CD14-positive monocyte (primary cell): ENCODE measurements around the gene ZNF407. TPM values are rescaled to one million over a fixed set of nuclear protein-coding genes. Genes with fewer than 3 reads are reported as not detected.
"Not testable (repeated sequence)": the region's sequence is repeated elsewhere in the genome, so short reads cannot be mapped to it uniquely, and the experiment has no call there.

Experiments used
- DNase-seq, 3 donors: peaks; one replicate each; pipeline ENCODE4 v3.0.0-alpha.2; 2011 to 2022
- H2AFZ ChIP-seq: 2 replicates; pipeline ENCODE4 v1.6.0; 2012; ENCODE audit warnings: mild to moderate bottlenecking, low read depth, low read length, inconsistent platforms; ENCODE audit not compliant: insufficient read depth, poor library complexity, severe bottlenecking
- H3K27ac ChIP-seq, 2 donors: 1 replicate in 1 of 2; 2 replicates in 1 of 2; pipeline ENCODE4 v1.5.1; 2012 to 2013; ENCODE audit warnings: low read length in 2 of 2, control low read depth in 1 of 2, inconsistent platforms in 1 of 2, low read depth in 1 of 2, mild to moderate bottlenecking in 1 of 2
- H3K27me3 ChIP-seq, 2 donors: one replicate each; pipeline versions ENCODE4 v1.6.0 to v1.6.1; 2011 to 2013; ENCODE audit warnings: low read length in 2 of 2; ENCODE audit not compliant: control insufficient read depth in 2 of 2, insufficient read depth in 2 of 2
- H3K36me3 ChIP-seq, 2 donors: replicated peaks in 1 of 2; 1 replicate in 1 of 2; 2 replicates in 1 of 2; pipeline versions ENCODE4 v1.5.1 to v1.6.1; 2012 to 2013; ENCODE audit warnings: low read length in 2 of 2, control low read depth in 1 of 2, inconsistent platforms in 1 of 2, mild to moderate bottlenecking in 1 of 2; ENCODE audit not compliant: insufficient read depth in 2 of 2, control insufficient read depth in 1 of 2
- H3K4me1 ChIP-seq, 2 donors: 1 replicate in 1 of 2; 2 replicates in 1 of 2; pipeline versions ENCODE4 v1.5.1 to v1.6.1; 2012 to 2013; ENCODE audit warnings: low read length in 2 of 2, control low read depth in 1 of 2, inconsistent platforms in 1 of 2, mild to moderate bottlenecking in 1 of 2, moderate library complexity in 1 of 2; ENCODE audit not compliant: insufficient read depth in 2 of 2, control insufficient read depth in 1 of 2
- H3K4me2 ChIP-seq: replicated peaks from 2 replicates; pipeline ENCODE3; 2012; ENCODE audit warnings: low read length, moderate library complexity, mild to moderate bottlenecking; ENCODE audit not compliant: poor library complexity, severe bottlenecking; ENCODE audit errors: extremely low read depth
- H3K4me3 ChIP-seq, 3 experiments: fragments of 200-600 bp in 1 of 3; sonication (generic) in 1 of 3; replicated peaks in 1 of 3; 1 replicate in 2 of 3; 2 replicates in 1 of 3; pipeline ENCODE4 v1.5.1; 2011 to 2013; ENCODE audit warnings: low read length in 3 of 3, mild to moderate bottlenecking in 3 of 3, control low read depth in 2 of 3, low read depth in 2 of 3, inconsistent platforms in 1 of 3, moderate library complexity in 1 of 3
- H3K79me2 ChIP-seq: 2 replicates; pipeline ENCODE4 v1.6.0; 2012; ENCODE audit warnings: mild to moderate bottlenecking, control low read depth, inconsistent platforms, low read length, moderate library complexity; ENCODE audit not compliant: insufficient read depth
- H3K9ac ChIP-seq: 2 replicates; pipeline ENCODE4 v1.6.0; 2017; ENCODE audit warnings: low read length, mild to moderate bottlenecking; ENCODE audit not compliant: insufficient read depth, poor library complexity, severe bottlenecking
- H3K9me3 ChIP-seq, 2 donors: replicated peaks in 1 of 2; 1 replicate in 1 of 2; 2 replicates in 1 of 2; pipeline versions ENCODE4 v1.5.1 to v1.6.1; 2012 to 2013; ENCODE audit warnings: low read length in 2 of 2, control low read depth in 1 of 2; ENCODE audit not compliant: control insufficient read depth in 1 of 2, insufficient read depth in 1 of 2
- H4K20me1 ChIP-seq: 2 replicates; pipeline ENCODE4 v1.6.0; 2012; ENCODE audit warnings: mild to moderate bottlenecking, low read length, control low read depth, moderate library complexity; ENCODE audit not compliant: insufficient read depth
- H3K27ac Mint-ChIP-seq, 7 donors: one replicate each; pipeline ENCODE4 v1.8.0; 2020; ENCODE audit warnings: mild to moderate bottlenecking in 7 of 7, mixed read lengths in 7 of 7, moderate library complexity in 6 of 7, inconsistent platforms in 2 of 7
- H3K27me3 Mint-ChIP-seq, 3 donors: one replicate each; pipeline ENCODE4 v1.8.0; 2021 to 2022; ENCODE audit warnings: low read depth in 3 of 3, mild to moderate bottlenecking in 3 of 3, mixed read lengths in 3 of 3, moderate library complexity in 3 of 3, inconsistent platforms in 1 of 3
- H3K36me3 Mint-ChIP-seq, 2 donors: one replicate each; pipeline ENCODE4 v1.8.0; 2020; ENCODE audit warnings: mixed read lengths in 2 of 2, inconsistent platforms in 1 of 2, mild to moderate bottlenecking in 1 of 2
- H3K4me1 Mint-ChIP-seq: one replicate; pipeline ENCODE4 v1.8.0; 2020; ENCODE audit warnings: mild to moderate bottlenecking, mixed read lengths
- H3K4me3 Mint-ChIP-seq, 2 donors: one replicate each; pipeline ENCODE4 v1.8.0; 2020; ENCODE audit warnings: mild to moderate bottlenecking in 2 of 2, mixed read lengths in 2 of 2, moderate library complexity in 1 of 2
- H3K9me3 Mint-ChIP-seq, 7 donors: one replicate each; pipeline ENCODE4 v1.8.0; 2020 to 2022; ENCODE audit warnings: mixed read lengths in 7 of 7, mild to moderate bottlenecking in 6 of 7, moderate library complexity in 6 of 7, inconsistent platforms in 2 of 7
- CTCF ChIP-seq: fragments of 200-600 bp; IDR thresholded peaks from one replicate; pipeline ENCODE4 v1.8.0; 2022; ENCODE audit warnings: antibody characterized with exemption, mild to moderate bottlenecking
- WGBS: methylation state at CpG from one replicate; pipeline ENCODE4 v1.1.5; 2013; ENCODE audit warnings: missing lambda C conversion rate; ENCODE audit not compliant: insufficient coverage; 5-methylcytosine and 5-hydroxymethylcytosine counted together
- intact Hi-C, 2 donors: fragments of 100-400 bp; cut with micrococcal nuclease; formaldehyde crosslinking; loops; one replicate each; pipeline versions ENCODE4 v1.15.0 to v1.15.1; 2023
- polyA plus RNA-seq, 3 donors: library from polyadenylated mRNA; depleted of rRNA in 1 of 3; unstranded in 2 of 3; stranded (reverse) in 1 of 3; fragments of 300-500 nt in 2 of 3; fragments of >200 nt in 1 of 3; fragmentation: Illumina TruSeq in 2 of 3; gene quantifications; 1 replicate in 2 of 3; 2 replicates in 1 of 3; pipeline ENCODE4 v1.2.3, GENCODE V29; 2012 to 2021

The ZNF407 gene
- polyA plus RNA-seq, 3 donors = 1.3 to 3.6 (median 1.6) TPM

- no peak for DNase-seq
- H3K9me3 Mint-ChIP-seq = peaks cover 5 to 17% (median 10%) of the 10 kb centered on the region in 7 donors
- WGBS = 94% methylated on average over 3 of the region's 3 CpGs
- no peaks in the 10 kb centered on the region for H3K4me1 Mint-ChIP-seq
- H3K27me3 Mint-ChIP-seq = peaks cover 0 to 2% (median 0%) of the 10 kb centered on the region in 3 donors
- TF ChIP-seq CTCF = no peak
- Histone ChIP-seq H3K27ac (no peak overlapping the region), H3K4me1 (no peaks in the 10 kb centered on the region), H3K27me3 (no peaks in the 10 kb centered on the region), H3K4me3 (no peak overlapping the region), H3K9me3 (peaks cover 0 to 13% of the 10 kb centered on the region in 2 donors), H3K36me3 (no peaks in the 10 kb centered on the region), H3K79me2 (no peaks in the 10 kb centered on the region), H3K9ac (no peak overlapping the region), H2AFZ (no peak overlapping the region), H3K4me2 (no peak overlapping the region), H4K20me1 (no peaks in the 10 kb centered on the region)
- no peak overlapping the region for H3K4me3 Mint-ChIP-seq
- H3K27ac Mint-ChIP-seq = no peak overlapping the region
- H3K36me3 Mint-ChIP-seq = no peaks in the 10 kb centered on the region
- intact Hi-C loops = no loop called here
Measured at GRCh38 chr18:75101916-75102315, 504.2 kb downstream of the ZNF407 start.

GRCh38 chr18:75104029-75104428, 506.4 kb downstream of the ZNF407 start:
- H4K20me1 ChIP-seq, H2AFZ ChIP-seq, H3K27me3 ChIP-seq, H3K27me3 Mint-ChIP-seq, H3K4me1 Mint-ChIP-seq, H3K4me1 ChIP-seq, H3K36me3 Mint-ChIP-seq, DNase-seq, H3K4me3 Mint-ChIP-seq, intact Hi-C loops, H3K27ac ChIP-seq, H3K36me3 ChIP-seq, H3K79me2 ChIP-seq, H3K4me2 ChIP-seq, H3K4me3 ChIP-seq, H3K9ac ChIP-seq: not testable (repeated sequence)
- H3K9me3 Mint-ChIP-seq = peaks cover 4 to 15% (median 8%) of the 10 kb centered on the region in 7 donors
- H3K27ac Mint-ChIP-seq = peak overlapping the region in 2 of 7 donors; percentile 13 to 43
- H3K9me3 ChIP-seq = peaks cover 0 to 13% of the 10 kb centered on the region in 2 donors
- 80% methylated on average over 1 of the region's 6 CpGs for WGBS
